NCI-H526 (cell line): ENCODE data around the gene EFNA2.
"Not testable (repeated sequence)": the region's sequence is repeated elsewhere in the genome, so short reads cannot be mapped to it uniquely, and the experiment has no call there.

Experiments used
- DNase-seq, 2 experiments: peaks; one replicate each; lab custom pipeline; 2025; lab: John Stamatoyannopoulos, UW

The EFNA2 gene

DNA sequence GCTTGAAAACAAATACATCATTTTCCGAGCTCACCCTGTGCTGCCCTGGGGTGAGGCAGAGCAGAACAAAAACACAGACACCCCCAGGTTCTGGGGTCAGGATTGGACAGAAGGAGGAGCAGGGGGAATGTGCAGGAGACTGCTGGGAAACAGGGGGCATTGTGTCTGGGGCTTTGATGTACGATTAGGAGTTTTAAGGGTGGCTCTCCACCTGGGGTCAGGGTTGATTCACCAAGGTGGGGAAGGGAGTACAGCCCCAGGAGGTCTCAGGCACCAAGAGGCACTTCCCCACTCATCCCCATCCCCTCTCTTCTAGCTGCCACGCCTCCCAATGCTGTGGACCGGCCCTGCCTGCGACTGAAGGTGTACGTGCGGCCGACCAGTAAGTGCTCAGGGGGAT, 12.6 kb downstream of the EFNA2 start:
- DNase-seq: no peak

DNA sequence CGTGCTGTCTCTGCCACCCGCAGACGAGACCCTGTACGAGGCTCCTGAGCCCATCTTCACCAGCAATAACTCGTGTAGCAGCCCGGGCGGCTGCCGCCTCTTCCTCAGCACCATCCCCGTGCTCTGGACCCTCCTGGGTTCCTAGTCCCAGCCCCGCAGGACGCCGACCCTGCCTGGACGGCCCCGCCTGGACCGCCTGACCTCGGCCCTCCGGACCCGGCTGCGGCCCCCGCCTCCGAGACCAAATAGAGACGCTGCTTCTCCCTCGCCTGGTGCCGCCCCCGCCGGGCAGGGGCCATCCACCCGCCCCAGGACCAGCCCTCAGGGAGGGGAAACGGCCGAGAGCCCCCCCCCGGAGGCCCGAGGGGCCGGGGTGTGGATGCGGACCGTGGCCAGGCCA, 14.1 kb downstream of the EFNA2 start:
- no peak for DNase-seq

DNA sequence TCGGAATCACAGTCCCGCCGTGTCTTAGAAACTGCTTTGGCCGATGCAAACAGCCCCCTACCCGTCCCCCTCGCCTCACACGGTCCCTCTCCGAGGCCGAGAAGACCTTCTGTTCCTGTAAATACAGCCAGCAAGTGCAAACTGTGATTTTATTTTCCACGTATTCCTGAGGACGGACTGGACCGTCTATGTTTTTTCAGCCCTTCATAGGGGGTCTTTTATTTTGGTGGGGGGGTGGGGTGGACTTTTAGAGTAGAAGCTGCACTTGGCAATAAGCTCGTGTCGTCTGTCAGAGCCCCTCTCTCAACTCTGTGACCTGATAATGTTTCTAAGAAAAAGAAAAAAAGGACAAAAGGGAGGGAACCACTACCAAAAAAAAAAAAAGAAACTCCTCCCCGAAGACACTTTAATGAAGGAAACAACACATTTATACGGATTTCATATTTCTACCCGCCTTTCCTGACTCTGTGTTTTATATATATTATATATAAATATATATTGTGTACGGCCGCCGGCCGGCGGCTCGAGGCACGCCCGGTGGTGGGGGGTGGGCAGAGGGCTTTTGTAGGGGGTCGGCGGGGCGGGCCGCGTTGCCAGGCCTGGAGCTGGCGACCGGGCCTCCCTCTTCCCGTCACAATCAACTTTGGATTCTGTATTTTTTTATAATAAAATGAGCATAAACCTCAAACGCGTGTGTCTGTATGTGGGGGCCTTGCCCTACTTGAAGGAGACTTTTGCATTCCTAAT, 15.2 kb downstream of the EFNA2 start:
- no peak for DNase-seq

DNA sequence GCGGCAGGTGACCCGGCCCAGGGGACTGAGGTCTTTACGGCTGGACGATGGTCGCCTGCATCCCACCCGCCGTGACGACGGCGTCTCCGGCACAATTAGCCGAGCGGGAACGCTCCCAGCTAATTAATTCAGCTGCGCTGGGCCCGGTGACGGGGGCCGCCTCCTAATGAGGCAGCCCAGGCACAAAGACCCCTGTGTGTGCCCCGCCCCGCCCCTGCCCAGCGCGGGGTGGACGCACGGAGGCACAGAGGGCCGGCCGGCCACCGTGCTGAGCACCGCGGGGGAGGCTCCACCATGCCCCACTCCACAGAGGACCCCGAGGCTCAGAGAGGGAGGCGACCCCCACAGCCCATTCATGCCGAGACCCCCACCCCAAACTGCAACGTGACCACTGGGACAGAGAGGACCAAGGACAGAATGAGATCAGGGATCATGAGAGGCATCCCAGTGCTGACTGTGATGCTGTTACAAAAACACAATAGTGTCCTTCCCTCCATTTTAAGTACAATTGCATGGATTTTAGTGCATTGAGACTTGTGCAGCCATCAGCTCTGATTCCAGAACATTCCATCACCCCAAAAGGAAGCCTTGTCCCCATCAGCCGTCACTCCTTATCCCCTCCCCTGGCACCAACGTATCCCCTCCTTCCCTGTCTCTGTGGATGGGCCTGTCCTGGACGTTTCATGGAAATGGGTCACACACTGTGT, 17.0 kb downstream of the EFNA2 start:
- no peak for DNase-seq

DNA sequence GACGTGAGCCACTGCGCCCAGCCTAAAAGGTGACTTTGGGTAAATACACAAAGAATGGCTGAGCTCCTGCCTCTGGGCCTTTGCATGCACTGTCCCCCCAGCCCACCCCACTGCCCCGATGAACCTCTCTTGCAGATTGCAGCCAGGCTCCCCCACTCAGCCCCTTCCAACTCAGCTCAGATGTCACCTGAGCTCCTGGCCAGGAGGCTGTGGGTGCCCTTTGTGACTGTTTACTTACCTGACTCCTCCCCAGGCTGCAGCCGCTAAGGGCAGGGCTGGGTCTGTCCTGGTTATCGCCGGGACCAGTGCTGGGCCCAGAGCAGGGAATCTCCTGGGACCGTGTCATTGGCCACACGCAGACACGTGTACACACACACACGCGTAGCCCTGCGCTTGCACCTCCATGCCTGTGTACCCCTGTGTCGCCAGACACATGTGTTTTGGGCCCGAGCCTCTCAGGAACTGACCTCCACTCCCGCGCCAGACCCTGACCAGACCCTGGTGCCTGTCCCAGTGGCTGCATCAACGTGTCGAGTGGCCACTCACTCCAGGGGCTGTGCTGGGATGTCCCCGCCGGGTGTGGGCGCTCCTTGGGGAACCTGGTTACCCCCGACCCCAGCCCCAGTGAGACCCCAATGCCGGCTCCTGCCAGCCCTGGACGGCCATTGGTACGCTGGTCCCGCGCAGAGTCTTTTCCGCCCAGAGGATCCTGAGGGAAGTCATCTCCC, 18.7 kb downstream of the EFNA2 start:
- no peak for DNase-seq

DNA sequence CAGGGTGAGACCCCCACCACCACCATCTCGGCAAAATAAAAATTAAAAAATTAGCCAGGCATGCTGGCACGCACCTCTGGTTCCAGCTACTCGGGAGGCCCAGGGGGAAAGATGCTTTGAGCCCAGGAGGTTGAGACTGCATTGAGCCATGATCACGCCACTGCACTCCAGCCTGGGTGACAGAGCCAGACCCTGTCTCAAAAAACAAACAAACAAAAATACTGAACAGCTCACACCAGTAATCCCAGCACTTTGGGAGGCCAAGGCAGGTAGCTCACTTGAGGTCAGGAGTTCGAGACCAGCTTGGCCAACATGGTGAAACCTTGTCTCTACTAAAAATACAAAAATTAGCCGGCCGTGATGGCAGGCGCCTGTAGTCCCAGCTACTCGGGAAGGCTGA, 19.7 kb downstream of the EFNA2 start:
- not testable (repeated sequence) for DNase-seq

DNA sequence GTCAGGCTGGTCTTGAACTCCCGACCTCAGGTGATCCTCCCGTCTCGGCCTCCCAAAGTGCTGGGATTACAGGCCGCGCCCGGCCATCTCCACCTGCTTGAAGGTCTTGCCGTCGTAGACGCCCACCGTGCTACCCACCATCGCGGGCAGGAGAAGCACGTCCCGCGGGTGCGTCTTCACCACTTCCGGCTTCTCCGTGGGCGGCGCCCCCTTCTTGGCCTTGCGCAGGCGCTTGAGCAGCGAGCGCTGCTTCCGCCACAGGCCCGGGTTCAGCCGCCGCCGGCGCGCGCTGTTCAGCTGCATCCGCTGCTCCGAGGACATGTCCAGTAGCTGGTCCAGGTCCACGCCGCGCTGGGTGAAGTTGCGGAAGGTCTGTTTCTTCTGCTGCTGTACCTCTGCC, 21.6 kb downstream of the EFNA2 start:
- DNase-seq: peak in 1 of 2 experiments; percentile 58

DNA sequence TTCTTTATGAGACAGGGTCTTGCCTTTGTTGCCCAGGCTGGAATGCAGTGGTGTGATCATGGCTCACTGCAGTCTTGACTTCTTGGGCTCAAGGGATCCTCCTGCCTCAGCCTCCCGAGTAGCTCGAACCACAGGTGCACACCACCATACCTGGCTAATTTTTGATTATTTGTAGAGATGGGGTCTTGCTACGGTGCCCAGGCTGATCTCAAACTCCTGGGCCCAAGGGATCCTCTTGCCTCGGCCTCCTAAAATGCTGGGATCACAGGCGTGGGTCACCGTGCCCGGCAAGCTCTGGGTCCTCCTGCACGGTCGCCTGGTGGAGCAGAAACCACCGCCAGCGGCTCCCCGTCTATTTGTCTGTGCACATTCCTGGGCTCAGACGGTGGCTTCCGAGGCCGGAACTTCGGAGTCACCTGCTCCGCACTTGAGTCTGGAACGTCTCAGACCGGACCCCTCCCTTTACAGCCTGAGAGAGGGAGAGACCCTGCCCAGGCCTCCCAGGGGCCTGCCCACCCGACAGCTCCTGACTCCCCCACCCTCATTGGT, 22.2 kb downstream of the EFNA2 start:
- DNase-seq: no peak

DNA sequence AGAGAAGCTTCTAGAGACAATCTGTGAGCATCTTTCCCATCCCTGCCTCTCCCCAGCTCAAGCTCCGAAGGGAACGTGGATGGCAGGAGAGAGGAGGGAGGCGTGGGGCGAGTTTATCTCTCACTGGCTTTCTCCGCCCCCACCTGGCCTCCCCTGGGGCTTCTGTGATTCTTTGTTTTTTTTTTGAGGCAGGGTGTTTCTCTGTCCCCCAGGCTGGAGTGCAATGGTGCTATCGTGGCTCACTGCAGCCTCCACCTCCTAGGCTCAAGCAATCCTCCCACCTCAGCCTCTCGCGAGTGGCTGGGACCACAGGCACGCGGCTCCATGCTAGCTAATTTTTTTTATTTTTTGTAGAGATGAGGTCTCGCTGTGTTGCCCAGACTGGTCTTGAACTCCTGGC, 23.0 kb downstream of the EFNA2 start:
- no peak for DNase-seq

DNA sequence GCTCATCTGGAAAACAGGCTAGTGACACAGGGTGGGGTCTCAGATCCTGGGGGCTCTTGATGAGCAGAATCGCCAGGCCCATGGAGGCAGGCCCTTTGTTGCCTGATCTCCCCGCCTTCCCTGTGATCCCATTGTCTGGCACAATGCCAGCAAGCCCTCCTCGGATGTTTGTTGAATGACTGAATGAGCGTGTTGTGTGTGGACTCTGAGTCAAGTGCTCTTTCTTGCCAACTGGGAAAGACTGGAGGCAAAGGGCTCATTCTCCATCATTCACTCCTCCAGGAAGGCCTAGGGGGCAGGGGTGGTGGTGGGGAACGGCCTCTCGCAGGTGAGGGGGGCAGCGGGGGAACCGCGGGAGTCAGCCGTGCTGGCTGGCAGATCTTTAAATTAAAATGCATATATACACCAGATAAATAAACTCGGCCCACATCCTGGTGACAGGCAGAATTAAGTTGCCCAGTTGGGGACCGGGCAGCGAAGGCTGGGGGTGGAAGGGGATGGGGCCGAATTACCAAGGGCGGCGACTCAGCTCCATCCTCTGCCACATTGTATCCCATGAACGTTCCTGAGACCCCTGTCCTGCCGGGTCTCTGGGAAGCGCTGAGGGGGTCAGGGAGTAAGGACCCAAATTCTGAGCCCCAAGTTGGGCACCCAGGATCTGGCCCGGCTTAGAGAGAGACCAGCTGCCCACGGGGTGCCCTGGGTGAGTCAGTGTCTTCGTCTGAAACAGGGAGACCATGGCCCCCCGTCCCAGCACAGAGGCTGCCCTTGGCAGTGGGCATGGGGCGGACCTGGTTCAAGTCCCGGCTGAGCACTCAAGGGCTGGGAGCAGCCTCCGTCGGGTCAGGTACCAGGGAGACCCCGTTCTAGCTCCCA, 24.5 kb downstream of the EFNA2 start:
- no peak for DNase-seq

DNA sequence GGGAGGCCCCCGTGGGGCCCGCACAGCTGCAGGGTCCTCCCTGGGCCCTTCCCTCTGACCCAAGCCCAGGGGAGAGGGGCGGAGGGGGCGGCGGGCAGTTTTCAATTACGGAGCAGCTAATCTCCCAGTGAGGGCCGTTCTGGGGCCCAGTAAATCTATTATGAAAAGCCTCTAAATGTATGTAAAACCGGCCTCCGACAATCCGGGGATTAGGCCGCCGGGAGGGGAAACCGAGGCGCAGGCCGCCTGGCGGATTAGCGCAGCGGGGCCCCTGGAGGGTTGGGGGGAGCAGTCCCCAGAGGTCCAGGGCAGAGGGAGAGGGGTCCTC, 25.1 kb downstream of the EFNA2 start:
- DNase-seq: no peak

DNA sequence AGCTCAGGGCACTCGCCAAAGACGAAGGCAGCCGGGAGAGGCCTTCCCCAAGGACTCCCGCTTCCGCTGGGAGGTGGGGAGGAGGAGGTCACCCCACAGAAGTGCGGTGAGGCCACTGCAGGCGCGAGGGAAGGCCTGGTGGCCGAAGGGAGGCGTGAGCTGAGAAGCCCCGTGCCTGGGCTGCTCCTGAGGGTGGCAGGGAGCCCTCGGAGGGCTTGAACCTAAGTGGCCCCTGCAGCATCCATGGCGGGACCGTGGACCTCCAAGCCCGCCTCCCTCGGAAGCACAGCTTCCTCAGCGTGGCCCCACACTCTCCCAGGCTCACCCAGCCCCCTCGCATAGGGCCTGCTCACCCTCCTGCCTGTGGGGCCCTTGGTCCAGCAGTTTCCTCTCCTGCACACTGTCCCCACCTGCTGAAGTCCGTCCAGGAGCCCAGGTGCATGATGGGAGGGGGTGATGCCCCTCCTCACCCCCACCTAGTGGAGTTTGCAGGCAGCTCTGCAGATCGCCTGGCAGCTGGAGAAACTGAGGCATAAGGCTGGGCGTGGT, 25.9 kb downstream of the EFNA2 start:
- no peak for DNase-seq

DNA sequence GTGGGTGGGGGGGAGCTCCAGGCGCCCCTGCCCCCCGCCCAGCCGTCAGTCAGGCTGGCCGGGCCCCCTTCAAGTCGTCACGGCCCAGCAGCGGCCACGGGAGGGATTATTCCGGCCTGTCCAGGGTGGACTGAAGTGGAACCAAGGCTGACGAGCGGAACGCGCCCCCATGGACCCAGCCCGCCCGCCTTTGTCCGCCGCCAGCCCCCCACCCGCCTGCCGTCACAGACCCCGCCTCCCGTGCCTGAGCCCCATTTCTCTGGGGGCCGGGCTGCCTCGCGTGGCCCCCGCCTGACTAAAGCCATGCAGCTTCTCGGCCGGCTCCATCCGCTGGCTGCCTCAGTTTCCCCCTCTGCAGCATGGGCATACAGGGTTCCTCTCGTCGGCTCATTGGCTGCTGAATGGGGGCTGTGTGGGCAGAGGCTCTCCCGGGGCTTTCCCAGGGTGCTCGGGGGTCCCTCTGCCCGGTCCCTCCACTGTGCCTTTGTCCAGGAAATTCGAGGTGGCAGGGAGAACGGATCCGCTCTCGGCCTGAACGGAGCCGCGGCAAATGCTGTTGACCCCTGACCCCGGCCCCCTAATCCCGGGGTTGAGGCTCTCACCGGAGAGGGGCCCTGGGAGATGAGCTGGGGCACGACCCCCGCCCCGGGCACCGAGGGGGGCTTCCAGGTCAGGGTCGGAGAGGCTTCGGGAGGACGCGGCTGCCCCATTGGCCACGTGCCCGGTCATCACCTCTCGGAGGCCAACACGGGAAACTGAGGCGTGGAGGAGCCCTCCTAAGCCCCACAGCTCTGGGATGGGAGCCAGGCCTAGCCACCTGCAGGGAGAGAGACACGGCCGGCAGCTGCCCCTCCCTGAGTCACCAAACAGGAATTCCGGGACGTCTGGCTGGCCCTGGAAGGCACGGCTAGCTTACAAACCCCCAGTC, 27.4 kb downstream of the EFNA2 start:
- DNase-seq: no peak

DNA sequence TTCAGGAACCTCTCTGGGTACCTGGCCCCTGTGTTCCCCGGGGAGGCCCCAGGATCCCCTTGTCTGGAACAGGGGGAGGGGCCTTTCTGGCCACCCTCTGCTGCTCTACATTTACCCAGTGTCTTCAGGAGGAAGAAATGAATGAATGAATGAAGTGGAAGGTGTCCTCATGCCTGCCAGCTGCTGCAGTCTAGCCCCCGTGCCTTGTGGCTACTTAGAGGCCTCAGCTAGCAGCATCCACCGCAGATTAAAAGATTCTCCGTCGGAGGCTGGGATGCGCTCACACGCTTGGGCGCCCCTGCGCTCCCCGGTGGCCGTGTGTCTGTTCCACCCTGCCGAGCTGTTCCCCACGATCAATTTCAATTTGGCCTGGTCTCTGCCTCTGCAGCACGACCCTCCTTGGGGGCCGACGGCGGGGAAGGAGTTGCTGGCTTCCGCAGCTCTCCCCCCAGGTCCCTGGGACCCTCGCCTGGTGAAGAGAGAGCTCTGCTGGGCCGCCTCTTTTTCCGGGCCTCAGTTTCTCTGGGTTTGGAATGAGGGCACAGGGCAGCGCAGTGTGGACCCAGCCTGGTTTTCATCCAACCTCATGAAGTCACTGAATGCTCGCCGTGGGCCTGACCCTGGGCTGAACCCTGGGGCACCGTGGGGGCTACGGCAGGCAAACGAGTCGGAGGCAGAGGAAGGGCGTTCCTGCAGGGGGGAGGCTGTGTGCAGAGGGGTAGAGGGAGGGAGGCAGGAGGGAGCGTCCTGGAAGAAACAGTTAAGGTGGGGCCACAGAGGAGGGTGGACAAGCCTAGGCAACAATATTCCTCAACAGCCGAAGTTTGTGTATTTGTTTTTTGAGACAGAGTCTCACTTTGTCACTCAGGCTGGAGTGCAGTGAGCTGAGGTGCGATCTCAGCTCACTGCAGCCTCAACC, 28.3 kb downstream of the EFNA2 start:
- DNase-seq: peak in 1 of 2 experiments; percentile 28

DNA sequence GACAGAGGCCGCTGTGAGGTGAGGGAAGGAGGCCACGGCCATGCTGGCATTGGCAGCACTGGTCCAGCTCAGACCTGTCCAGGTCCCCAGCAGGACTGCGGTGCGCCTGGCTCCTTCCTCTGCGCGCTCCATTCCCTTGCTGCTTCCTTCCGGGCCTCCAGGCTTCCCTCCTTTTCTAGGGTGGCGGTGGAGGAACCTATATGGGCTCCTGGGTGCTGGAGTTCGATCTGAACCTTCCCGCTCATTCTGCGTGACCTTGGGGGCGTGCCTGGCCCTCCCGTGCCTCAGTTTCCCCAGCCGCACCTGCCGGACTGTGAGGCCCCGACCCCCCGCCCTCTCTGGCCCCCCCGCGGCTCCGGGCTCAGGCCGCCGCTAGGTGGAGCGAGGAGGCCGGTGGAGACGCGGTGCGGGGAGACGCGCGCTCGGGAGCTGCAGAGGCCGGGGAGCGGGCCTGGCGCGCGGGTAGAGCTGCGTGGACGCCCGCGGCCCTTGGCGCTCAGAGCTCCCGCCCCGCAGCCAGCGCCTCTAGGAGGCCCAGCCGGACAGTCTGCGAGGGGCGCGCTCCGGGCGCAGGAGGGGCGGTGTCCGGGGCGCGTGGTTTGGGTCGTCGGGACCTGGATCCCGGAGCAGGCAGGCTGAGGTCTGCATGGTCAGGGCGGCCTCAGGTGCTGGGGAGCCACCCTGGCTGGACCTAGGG, 29.9 kb downstream of the EFNA2 start:
- DNase-seq: peak in 1 of 2 experiments; percentile 50

DNA sequence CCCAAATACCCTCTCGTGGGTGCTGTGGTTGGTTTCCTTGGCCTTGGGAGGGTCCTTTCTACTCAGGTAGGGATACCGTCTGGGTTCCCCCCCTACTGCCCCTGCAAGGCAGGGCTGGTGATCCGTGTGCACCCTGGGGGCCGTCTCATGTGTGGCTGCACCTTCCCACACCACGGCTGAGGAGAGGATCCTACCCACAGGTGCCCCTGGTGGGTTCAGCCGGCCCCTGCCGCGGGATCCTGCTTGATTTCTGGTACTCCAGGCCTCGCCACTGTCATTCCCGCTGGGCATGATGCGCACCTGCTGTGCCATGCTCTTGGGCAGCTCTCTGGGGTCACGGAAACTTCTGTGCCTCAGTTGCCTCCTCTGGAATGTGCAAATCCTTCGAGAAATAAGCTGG, 30.8 kb downstream of the EFNA2 start:
- DNase-seq: no peak

DNA sequence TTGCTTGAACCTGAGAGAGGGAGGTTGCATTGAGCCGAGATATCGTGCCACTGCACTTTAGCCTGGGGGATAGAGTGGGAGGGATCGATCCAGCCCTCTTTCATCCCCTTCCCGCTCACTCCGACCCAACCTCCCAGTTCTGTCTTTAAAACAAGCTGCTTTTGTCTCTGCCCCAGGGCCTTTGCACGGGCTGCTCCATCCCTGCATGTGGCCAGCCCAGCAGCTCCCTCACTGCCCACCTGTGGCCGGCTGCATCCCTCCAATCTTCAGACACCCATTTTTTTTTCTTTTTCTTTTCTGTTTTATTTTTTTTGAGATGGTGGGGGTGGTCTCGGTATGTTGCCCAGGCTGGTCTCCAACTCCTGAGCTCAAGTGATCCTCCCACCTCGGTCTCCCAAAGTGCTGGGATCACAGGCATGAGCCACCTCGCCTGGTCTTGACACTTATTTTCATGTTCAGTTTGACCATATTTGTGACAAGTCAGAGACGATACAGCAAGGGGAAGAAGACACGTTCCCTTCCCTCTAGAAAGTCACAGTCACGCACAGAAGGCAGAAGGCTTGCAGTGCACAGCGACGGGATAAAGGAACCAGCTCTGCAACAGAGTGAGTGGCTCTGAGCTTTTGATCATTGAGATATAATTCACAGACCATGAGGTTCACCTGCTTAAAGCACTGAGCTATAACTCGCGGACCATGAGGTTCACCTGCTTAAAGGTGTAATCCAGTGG, 31.8 kb downstream of the EFNA2 start:
- no peak for DNase-seq
